ENCODE measurements around the gene DENND4B. TPM values are rescaled to one million over a fixed set of nuclear protein-coding genes. Genes with fewer than 3 reads are reported as not detected.

Gene DENND4B
- total and polyA plus RNA-seq, 10 of the 15 experiments (the other 5 are each of a cell fraction or from before 2014, with no cell fraction given) = 12.0 to 74.8 (median 22.7) TPM

GRCh38 chr1:153990468-153991150 is 44.1 kb upstream of the DENND4B start, which contains the start of gene RPS27 (continued):
- peak; percentile 91 for TF ChIP-seq E4F1 (IDR thresholded peaks at IDR 0.05; ENCODE audit: borderline replicate concordance, partially characterized antibody)
- TF ChIP-seq WRNIP1 (IDR thresholded peaks at IDR 0.05; ENCODE audit: borderline replicate concordance, low read depth, low read length) = no peak; the same call in 1 of the 2 replicates
- TF ChIP-seq SUZ12 (IDR thresholded peaks at IDR 0.05; ENCODE audit: unreplicated experiment) = no peak
- no peak for TF ChIP-seq E2F4 (IDR thresholded peaks at IDR 0.05; ENCODE audit: low read depth, low read length)
- TF ChIP-seq ZZZ3 (IDR thresholded peaks at IDR 0.05; ENCODE audit: control insufficient read depth, insufficient read length, low read depth) = no peak
- TF ChIP-seq POLR2AphosphoS2 (IDR thresholded peaks at IDR 0.05; ENCODE audit: low read depth, low read length) = peak; percentile 99
- TF ChIP-seq CREB1 (IDR thresholded peaks at IDR 0.05; ENCODE audit: low read depth) = peak; percentile 98
- no peak for TF ChIP-seq EZH2 (IDR thresholded peaks at IDR 0.05; ENCODE audit: borderline replicate concordance, control insufficient read depth, low read depth, low read length)
- no peak for TF ChIP-seq FOS (IDR thresholded peaks at IDR 0.05; ENCODE audit: borderline replicate concordance, extremely low read depth, insufficient read length)
- peak; percentile 91 for TF ChIP-seq ATF7 (IDR thresholded peaks at IDR 0.05; ENCODE audit: low read depth)
- TF ChIP-seq FOXM1 (IDR thresholded peaks at IDR 0.05; ENCODE audit: low read depth, low read length) = peak; percentile 68; the same call in 1 of the 2 replicates
- peak; percentile 33 for TF ChIP-seq RAD51 (IDR thresholded peaks at IDR 0.05)
- TF ChIP-seq RBBP5 (conservative IDR thresholded peaks at IDR 0.05) = no peak
- TF ChIP-seq CBX3 (IDR thresholded peaks at IDR 0.05; ENCODE audit: borderline replicate concordance, low read depth) = no peak
- TF ChIP-seq LARP7 (IDR thresholded peaks at IDR 0.05) = peak; percentile 78; the same call in 1 of the 2 replicates
- peak; percentile 84 for TF ChIP-seq BACH1 (IDR thresholded peaks at IDR 0.05; ENCODE audit: borderline replicate concordance)
- TF ChIP-seq BCL11A (IDR thresholded peaks at IDR 0.05; ENCODE audit: low read depth, low read length) = no peak
- TF ChIP-seq RFX5 (IDR thresholded peaks at IDR 0.05; ENCODE audit: low read depth, low read length) = no peak; the same call in 1 of the 2 replicates
- peak; percentile 61; the same call in 1 of the 2 replicates for TF ChIP-seq ZBTB11 (CRISPR knock-in tag; IDR thresholded peaks at IDR 0.05)
- no peak for TF ChIP-seq NFYA (IDR thresholded peaks at IDR 0.05; ENCODE audit: borderline replicate concordance, low read depth, low read length)
- TF ChIP-seq POU2F2 (IDR thresholded peaks at IDR 0.05; ENCODE audit: borderline replicate concordance, low read depth, low read length) = peak; percentile 99
- no peak for TF ChIP-seq KDM1A (IDR thresholded peaks at IDR 0.05; ENCODE audit: borderline replicate concordance)

Data from GM12878 (cell line).